GM18858 (cell line): ENCODE data around the gene RPSA.
"Not testable (repeated sequence)": the region's sequence is repeated elsewhere in the genome, so short reads cannot be mapped to it uniquely, and the experiment has no call there.

ENCODE experiments used
- ATAC-seq: cut with Tn5 transposase; IDR thresholded peaks from one replicate; pipeline ENCODE4 v1.9.1; 2021; ENCODE audit not compliant: unreplicated experiment

RPSA gene

GRCh38 chr3:39418556-39419225 lies 12.2 kb downstream of the RPSA start:
- ATAC-seq: not testable (repeated sequence)

- ATAC-seq: no peak
Measured at GRCh38 chr3:39419742-39420315, 13.3 kb downstream of the RPSA start.

- no peak for ATAC-seq
Measured at GRCh38 chr3:39420543-39420942, 14.0 kb downstream of the RPSA start.

- no peak for ATAC-seq
Measured at GRCh38 chr3:39423436-39423970, 17.0 kb downstream of the RPSA start.

GRCh38 chr3:39426312-39426711 lies 19.8 kb downstream of the RPSA start:
- no peak for ATAC-seq

- no peak for ATAC-seq
Measured at GRCh38 chr3:39427506-39427905, 21.0 kb downstream of the RPSA start.

GRCh38 chr3:39428745-39429201 lies 22.3 kb downstream of the RPSA start:
- no peak for ATAC-seq

- ATAC-seq: no peak
Measured at GRCh38 chr3:39429466-39429865, 22.9 kb downstream of the RPSA start.

GRCh38 chr3:39432342-39432741 lies 25.8 kb downstream of the RPSA start:
- ATAC-seq: no peak

GRCh38 chr3:39433642-39434041 lies 27.1 kb downstream of the RPSA start:
- ATAC-seq: no peak

- ATAC-seq: no peak
Measured at GRCh38 chr3:39434574-39434973, 28.1 kb downstream of the RPSA start.

- ATAC-seq: no peak
Measured at GRCh38 chr3:39435006-39435748, 28.7 kb downstream of the RPSA start.

- ATAC-seq: no peak
Measured at GRCh38 chr3:39438880-39439279, 32.4 kb downstream of the RPSA start.

- no peak for ATAC-seq
Measured at GRCh38 chr3:39440316-39440715, 33.8 kb downstream of the RPSA start.

GRCh38 chr3:39443530-39443929 lies 37.0 kb downstream of the RPSA start:
- ATAC-seq: no peak

- ATAC-seq: no peak
Measured at GRCh38 chr3:39445927-39446326, 39.4 kb downstream of the RPSA start.

- ATAC-seq: no peak
Measured at GRCh38 chr3:39446444-39446843, 39.9 kb downstream of the RPSA start.

- ATAC-seq: peak; percentile 84
Measured at GRCh38 chr3:39447637-39448483, 41.3 kb downstream of the RPSA start.

- no peak for ATAC-seq
Measured at GRCh38 chr3:39448506-39449233, 42.1 kb downstream of the RPSA start.

GRCh38 chr3:39449796-39450195 lies 43.3 kb downstream of the RPSA start:
- no peak for ATAC-seq
